Esophagus squamous epithelium (tissue), 5 donors: ENCODE data around the gene UMODL1. TPM values are rescaled to one million over a fixed set of nuclear protein-coding genes. Genes with fewer than 3 reads are reported as not detected.
A peak's percentile ranks its signal among the peaks of the same experiment; 100 is the strongest.

Experiments
- DNase-seq: peaks from one replicate; lab custom pipeline; 2025; lab: John Stamatoyannopoulos, UW
- H3K27ac ChIP-seq, 4 donors: fragments of 200-600 bp; sonication (generic); one replicate each; pipeline ENCODE4 v1.5.1; 2016 to 2019; ENCODE audit warnings: mild to moderate bottlenecking in 1 of 4
- H3K27me3 ChIP-seq, 4 donors: fragments of 200-600 bp; sonication (generic); 1 replicate in 3 of 4; 2 replicates in 1 of 4; pipeline versions ENCODE4 v1.5.1 to v1.6.0; 2017 to 2021; ENCODE audit warnings: antibody characterized with exemption in 1 of 4
- H3K36me3 ChIP-seq, 3 donors: fragments of 200-600 bp; sonication (generic); one replicate each; pipeline ENCODE4 v1.5.1; 2016 to 2019
- H3K4me1 ChIP-seq, 3 donors: fragments of 200-600 bp; sonication (generic); one replicate each; pipeline ENCODE4 v1.5.1; 2017 to 2019
- H3K4me3 ChIP-seq, 4 donors: fragments of 200-600 bp; sonication (generic); 1 replicate in 3 of 4; 2 replicates in 1 of 4; pipeline ENCODE4 v1.5.1; 2016 to 2019; ENCODE audit warnings: mild to moderate bottlenecking in 2 of 4, moderate library complexity in 1 of 4
- H3K9me3 ChIP-seq, 3 donors: fragments of 200-600 bp; sonication (generic); one replicate each; pipeline ENCODE4 v1.5.1; 2016 to 2019
- CTCF ChIP-seq, 6 experiments: fragments of 450-650 bp in 4 of 6; fragments of 200-600 bp in 2 of 6; sonication (generic) in 2 of 6; IDR thresholded peaks; one replicate each; pipeline ENCODE4 v1.5.1; 2016 to 2019; ENCODE audit warnings: antibody characterized with exemption in 6 of 6, mild to moderate bottlenecking in 4 of 6, moderate library complexity in 4 of 6
- POLR2A ChIP-seq, 4 donors: fragments of 450-650 bp; IDR thresholded peaks; one replicate each; pipeline ENCODE4 v1.6.1; 2017; ENCODE audit warnings: antibody characterized with exemption in 4 of 4, mild to moderate bottlenecking in 4 of 4, moderate library complexity in 3 of 4
- WGBS, 2 donors: methylation state at CpG; one replicate each; pipeline ENCODE4 v1.1.5; 2018; 5-methylcytosine and 5-hydroxymethylcytosine counted together
- intact Hi-C: fragments of 100-400 bp; cut with DNase I; formaldehyde crosslinking; loops from one replicate; pipeline ENCODE4 v1.15.0; 2022
- total RNA-seq, 4 donors: library from RNA; depleted of rRNA; stranded (reverse); fragments of >200 nt; gene quantifications; one replicate each; pipeline ENCODE4 v1.1.0, GENCODE V29; 2016
- donor health status: DM: yes; HTN: yes; CAD: no.

The UMODL1 gene
- total RNA-seq, 4 donors from 2014 or later = not detected

- Histone ChIP-seq H3K4me1 (peaks cover 27 to 49% (median 29%) of the 10 kb centered on the region in 3 donors), H3K4me3 (no peak overlapping the region), H3K9me3 (no peaks in the 10 kb centered on the region), H3K27ac (no peak overlapping the region), H3K36me3 (no peaks in the 10 kb centered on the region), H3K27me3 (no peaks in the 10 kb centered on the region)
- TF ChIP-seq POLR2A (IDR thresholded peaks at IDR 0.05) (no peak), CTCF (IDR thresholded peaks at IDR 0.05) (no peak)
- WGBS, 2 donors = 90% methylated on average over 2 of the region's 9 CpGs; no CpG with 5 or more reads in 1 of the 2 donors
- intact Hi-C loops = no loop called here
- no peak for DNase-seq
Observed at GRCh38 chr21:42059141-42059540, 12.0 kb upstream of the UMODL1 start.

GRCh38 chr21:42059721-42060120 is 11.4 kb upstream of the UMODL1 start:
- no peak overlapping the region for H3K27ac ChIP-seq
- 80 to 84% methylated on average over 6 to 7 of the region's 10 CpGs for WGBS, 2 donors
- H3K9me3 ChIP-seq = no peaks in the 10 kb centered on the region
- TF ChIP-seq CTCF (IDR thresholded peaks at IDR 0.05) (no peak), POLR2A (IDR thresholded peaks at IDR 0.05) (no peak)
- intact Hi-C loops = no loop called here
- H3K27me3 ChIP-seq = no peaks in the 10 kb centered on the region
- no peak overlapping the region for H3K4me3 ChIP-seq
- no peak for DNase-seq
- H3K36me3 ChIP-seq = no peaks in the 10 kb centered on the region
- peaks cover 30 to 55% (median 32%) of the 10 kb centered on the region in 3 donors for H3K4me1 ChIP-seq

- no peak overlapping the region for H3K27ac ChIP-seq
- H3K4me3 ChIP-seq = no peak overlapping the region
- H3K27me3 ChIP-seq = no peaks in the 10 kb centered on the region
- H3K36me3 ChIP-seq = no peaks in the 10 kb centered on the region
- no peak for TF ChIP-seq POLR2A (IDR thresholded peaks at IDR 0.05)
- no peak for TF ChIP-seq CTCF (IDR thresholded peaks at IDR 0.05)
- DNase-seq = no peak
- no peaks in the 10 kb centered on the region for H3K9me3 ChIP-seq
- WGBS, 2 donors = 95% methylated on average over 9 of the region's 15 CpGs; no CpG with 5 or more reads in 1 of the 2 donors
- peaks cover 30 to 59% (median 34%) of the 10 kb centered on the region in 3 donors for H3K4me1 ChIP-seq
- intact Hi-C loops = no loop called here
Observed at GRCh38 chr21:42060166-42060565, 11.0 kb upstream of the UMODL1 start.

- Histone ChIP-seq H3K4me1 (peaks cover 30 to 59% (median 34%) of the 10 kb centered on the region in 3 donors), H3K9me3 (no peaks in the 10 kb centered on the region), H3K36me3 (no peaks in the 10 kb centered on the region), H3K4me3 (no peak overlapping the region), H3K27me3 (no peaks in the 10 kb centered on the region), H3K27ac (peak overlapping the region in 2 of 4 donors; percentile 47 to 51)
- intact Hi-C loops = no loop called here
- DNase-seq = no peak
- WGBS, 2 donors = 49 to 91% methylated on average over 8 to 15 of the region's 20 CpGs
- TF ChIP-seq POLR2A (IDR thresholded peaks at IDR 0.05) (no peak), CTCF (IDR thresholded peaks at IDR 0.05) (no peak)
Observed at GRCh38 chr21:42061195-42061985, 9.7 kb upstream of the UMODL1 start.

GRCh38 chr21:42061986-42062235 is 9.2 kb upstream of the UMODL1 start:
- no peak for DNase-seq
- Histone ChIP-seq H3K27ac (peak overlapping the region in 2 of 4 donors; percentile 47 to 51), H3K27me3 (no peaks in the 10 kb centered on the region), H3K36me3 (no peaks in the 10 kb centered on the region), H3K9me3 (no peaks in the 10 kb centered on the region), H3K4me1 (peaks cover 29 to 54% (median 29%) of the 10 kb centered on the region in 3 donors), H3K4me3 (no peak overlapping the region)
- intact Hi-C loops = no loop called here
- 64% methylated on average over 6 of the region's 6 CpGs; no CpG with 5 or more reads in 1 of the 2 donors for WGBS, 2 donors
- TF ChIP-seq POLR2A (IDR thresholded peaks at IDR 0.05) = no peak
- TF ChIP-seq CTCF (IDR thresholded peaks at IDR 0.05) = no peak
